ENCODE measurements around the gene TRIM44.

Gene TRIM44

GRCh38 chr11:35742707-35743454 is 80.3 kb downstream of the TRIM44 start:
- no peaks in the 10 kb centered on the region for H3K4me1 ChIP-seq (ENCODE audit: insufficient read depth, low read length, poor library complexity, severe bottlenecking)
- no peaks in the 10 kb centered on the region for H3K79me2 ChIP-seq (ENCODE audit: insufficient read depth, low read length)
- no peak overlapping the region for H3K4me3 ChIP-seq (ENCODE audit: low read length, poor library complexity, severe bottlenecking)
- no peaks in the 10 kb centered on the region for H4K20me1 ChIP-seq (ENCODE audit: insufficient read depth, low read length, poor library complexity, severe bottlenecking)
- no peaks in the 10 kb centered on the region for H3F3A ChIP-seq (ENCODE audit: low read depth)
- H3K4me2 ChIP-seq (ENCODE audit: low read depth, low read length, poor library complexity, severe bottlenecking) = no peak overlapping the region
- no peak overlapping the region for H2AFZ ChIP-seq (ENCODE audit: low read length)
- H3K9me3 ChIP-seq (ENCODE audit: insufficient read depth, low read depth, low read length) = no peaks in the 10 kb centered on the region
- H3K9me2 ChIP-seq (replicated peaks; ENCODE audit: low read depth, low read length) = no peaks in the 10 kb centered on the region
- H3K27me3 ChIP-seq (ENCODE audit: insufficient read depth, low read length, poor library complexity, severe bottlenecking) = no peaks in the 10 kb centered on the region
- no peak overlapping the region for H3K9ac ChIP-seq (ENCODE audit: low read depth, low read length, poor library complexity, severe bottlenecking)
- TF ChIP-seq EZH2phosphoT487 (IDR thresholded peaks at IDR 0.05; ENCODE audit: borderline replicate concordance) = no peak
- TF ChIP-seq, protein P1, sequence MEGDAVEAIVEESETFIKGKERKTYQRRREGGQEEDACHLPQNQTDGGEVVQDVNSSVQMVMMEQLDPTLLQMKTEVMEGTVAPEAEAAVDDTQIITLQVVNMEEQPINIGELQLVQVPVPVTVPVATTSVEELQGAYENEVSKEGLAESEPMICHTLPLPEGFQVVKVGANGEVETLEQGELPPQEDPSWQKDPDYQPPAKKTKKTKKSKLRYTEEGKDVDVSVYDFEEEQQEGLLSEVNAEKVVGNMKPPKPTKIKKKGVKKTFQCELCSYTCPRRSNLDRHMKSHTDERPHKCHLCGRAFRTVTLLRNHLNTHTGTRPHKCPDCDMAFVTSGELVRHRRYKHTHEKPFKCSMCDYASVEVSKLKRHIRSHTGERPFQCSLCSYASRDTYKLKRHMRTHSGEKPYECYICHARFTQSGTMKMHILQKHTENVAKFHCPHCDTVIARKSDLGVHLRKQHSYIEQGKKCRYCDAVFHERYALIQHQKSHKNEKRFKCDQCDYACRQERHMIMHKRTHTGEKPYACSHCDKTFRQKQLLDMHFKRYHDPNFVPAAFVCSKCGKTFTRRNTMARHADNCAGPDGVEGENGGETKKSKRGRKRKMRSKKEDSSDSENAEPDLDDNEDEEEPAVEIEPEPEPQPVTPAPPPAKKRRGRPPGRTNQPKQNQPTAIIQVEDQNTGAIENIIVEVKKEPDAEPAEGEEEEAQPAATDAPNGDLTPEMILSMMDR (conservative IDR thresholded peaks at IDR 0.05; ENCODE audit: low read length) = no peak
- peaks cover 45% of the 10 kb centered on the region; the same call in 1 of the 2 replicates for H3K36me3 ChIP-seq (ENCODE audit: insufficient read depth, low read length)

GRCh38 chr11:35746356-35747153 is 84.0 kb downstream of the TRIM44 start:
- no peaks in the 10 kb centered on the region for H3K79me2 ChIP-seq (ENCODE audit: insufficient read depth, low read length)
- H3F3A ChIP-seq (ENCODE audit: low read depth) = no peaks in the 10 kb centered on the region
- TF ChIP-seq, protein P1 (conservative IDR thresholded peaks at IDR 0.05; ENCODE audit: low read length) = no peak
- TF ChIP-seq EZH2phosphoT487 (IDR thresholded peaks at IDR 0.05; ENCODE audit: borderline replicate concordance) = no peak
- H3K36me3 ChIP-seq (ENCODE audit: insufficient read depth, low read length) = peaks cover 25% of the 10 kb centered on the region; the same call in 1 of the 2 replicates
- no peaks in the 10 kb centered on the region for H3K9me2 ChIP-seq (replicated peaks; ENCODE audit: low read depth, low read length)
- no peaks in the 10 kb centered on the region for H4K20me1 ChIP-seq (ENCODE audit: insufficient read depth, low read length, poor library complexity, severe bottlenecking)
- no peaks in the 10 kb centered on the region for H3K4me1 ChIP-seq (ENCODE audit: insufficient read depth, low read length, poor library complexity, severe bottlenecking)
- no peak overlapping the region for H3K4me2 ChIP-seq (ENCODE audit: low read depth, low read length, poor library complexity, severe bottlenecking)
- no peak overlapping the region for H2AFZ ChIP-seq (ENCODE audit: low read length)
- no peaks in the 10 kb centered on the region for H3K9me3 ChIP-seq (ENCODE audit: insufficient read depth, low read depth, low read length)
- H3K9ac ChIP-seq (ENCODE audit: low read depth, low read length, poor library complexity, severe bottlenecking) = no peak overlapping the region
- H3K4me3 ChIP-seq (ENCODE audit: low read length, poor library complexity, severe bottlenecking) = no peak overlapping the region
- H3K27me3 ChIP-seq (ENCODE audit: insufficient read depth, low read length, poor library complexity, severe bottlenecking) = no peaks in the 10 kb centered on the region

DNA sequence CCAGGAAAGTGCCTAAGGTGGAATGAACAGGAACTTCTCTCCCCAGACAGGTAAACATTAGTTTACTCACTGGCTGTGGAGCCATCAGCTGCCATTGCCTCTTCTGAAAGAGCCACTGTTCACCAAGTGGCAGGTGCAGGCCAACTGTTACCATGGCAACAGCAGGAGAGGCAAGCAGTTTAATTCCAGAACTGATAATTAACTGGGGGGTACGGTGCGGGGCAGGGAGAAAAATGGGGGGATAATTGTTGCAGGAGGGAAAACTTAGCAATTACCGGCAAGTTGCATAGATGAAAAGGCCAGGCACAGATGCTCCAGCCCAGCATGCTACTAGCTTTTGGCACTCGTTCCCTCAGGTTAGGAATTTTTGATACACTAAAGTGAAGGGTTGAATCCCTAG is 85.1 kb downstream of the TRIM44 start:
- Histone ChIP-seq H3K4me3 (ENCODE audit: low read length, poor library complexity, severe bottlenecking) (no peak overlapping the region), H3K9me3 (ENCODE audit: insufficient read depth, low read depth, low read length) (no peaks in the 10 kb centered on the region), H3K79me2 (ENCODE audit: insufficient read depth, low read length) (no peaks in the 10 kb centered on the region), H3K36me3 (ENCODE audit: insufficient read depth, low read length) (peaks cover 25% of the 10 kb centered on the region; the same call in 1 of the 2 replicates), H4K20me1 (ENCODE audit: insufficient read depth, low read length, poor library complexity, severe bottlenecking) (no peaks in the 10 kb centered on the region), H2AFZ (ENCODE audit: low read length) (no peak overlapping the region), H3K4me1 (ENCODE audit: insufficient read depth, low read length, poor library complexity, severe bottlenecking) (no peaks in the 10 kb centered on the region), H3K9me2 (replicated peaks; ENCODE audit: low read depth, low read length) (no peaks in the 10 kb centered on the region), H3K9ac (ENCODE audit: low read depth, low read length, poor library complexity, severe bottlenecking) (no peak overlapping the region), H3K4me2 (ENCODE audit: low read depth, low read length, poor library complexity, severe bottlenecking) (no peak overlapping the region), H3F3A (ENCODE audit: low read depth) (no peaks in the 10 kb centered on the region), H3K27me3 (ENCODE audit: insufficient read depth, low read length, poor library complexity, severe bottlenecking) (no peaks in the 10 kb centered on the region)
- TF ChIP-seq EZH2phosphoT487 (IDR thresholded peaks at IDR 0.05; ENCODE audit: borderline replicate concordance) = no peak
- TF ChIP-seq, protein P1 (conservative IDR thresholded peaks at IDR 0.05; ENCODE audit: low read length) = no peak

All from Loucy (cell line).